ENCODE data around the gene PI4KB. TPM values are rescaled to one million over a fixed set of nuclear protein-coding genes. Genes with fewer than 3 reads are reported as not detected.

Gene PI4KB
- total and polyA plus RNA-seq, 4 donors, result 14.2 to 27.1 (median 19.2) TPM

GRCh38 chr1:151343587-151343986 is 16.4 kb upstream of the PI4KB start (continued):
- TF ChIP-seq REST (IDR thresholded peaks at IDR 0.05) (no peak), NR2F2 (IDR thresholded peaks at IDR 0.05) (no peak)

GRCh38 chr1:151342569-151342968 is 15.4 kb upstream of the PI4KB start:
- no peaks in the 10 kb centered on the region for H3K9me3 ChIP-seq (ENCODE audit: control insufficient read depth in 4 of 4, low read length in 3 of 4)
- no peak overlapping the region for H3K27ac ChIP-seq (ENCODE audit: low read depth in 1 of 2, low read length in 2 of 2)
- H3K36me3 ChIP-seq (ENCODE audit: control insufficient read depth in 4 of 4, insufficient read depth in 3 of 4, low read depth in 1 of 4, low read length in 3 of 4), result peaks cover 0 to 24% (median 9%) of the 10 kb centered on the region in 4 donors
- H3K4me3 ChIP-seq (ENCODE audit: low read depth in 1 of 3, low read length in 3 of 3), result no peak overlapping the region
- 90% methylated on average over 6 of the region's 6 CpGs for WGBS
- TF ChIP-seq EGR1 (IDR thresholded peaks at IDR 0.05; ENCODE audit: low read depth in 2 of 2) (no peak), SP1 (IDR thresholded peaks at IDR 0.05) (no peak), RAD21 (IDR thresholded peaks at IDR 0.05) (no peak), GABPA (IDR thresholded peaks at IDR 0.05 in 1 of 2, conservative IDR thresholded peaks at IDR 0.05 in 1 of 2) (no peak)
- H3K9ac ChIP-seq (ENCODE audit: low read depth in 1 of 2, low read length in 2 of 2), result no peak overlapping the region
- peaks cover 0 to 13% (median 8%) of the 10 kb centered on the region in 4 donors for H3K4me1 ChIP-seq (ENCODE audit: control insufficient read depth in 4 of 4, insufficient read depth in 4 of 4, low read length in 3 of 4)
- H3K27me3 ChIP-seq (ENCODE audit: control insufficient read depth in 4 of 4, insufficient read depth in 4 of 4, low read length in 3 of 4), result no peaks in the 10 kb centered on the region
- DNase-seq (ENCODE audit: low spot score), result no peak

GRCh38 chr1:151342021-151342420 is 14.8 kb upstream of the PI4KB start:
- Histone ChIP-seq H3K4me3 (ENCODE audit: low read depth in 1 of 3, low read length in 3 of 3) (no peak overlapping the region), H3K9ac (ENCODE audit: low read depth in 1 of 2, low read length in 2 of 2) (no peak overlapping the region), H3K27me3 (ENCODE audit: control insufficient read depth in 4 of 4, insufficient read depth in 4 of 4, low read length in 3 of 4) (no peaks in the 10 kb centered on the region), H3K9me3 (ENCODE audit: control insufficient read depth in 4 of 4, low read length in 3 of 4) (no peaks in the 10 kb centered on the region), H3K36me3 (ENCODE audit: control insufficient read depth in 4 of 4, insufficient read depth in 3 of 4, low read depth in 1 of 4, low read length in 3 of 4) (peaks cover 0 to 24% (median 9%) of the 10 kb centered on the region in 4 donors), H3K4me1 (ENCODE audit: control insufficient read depth in 4 of 4, insufficient read depth in 4 of 4, low read length in 3 of 4) (peaks cover 0 to 13% (median 8%) of the 10 kb centered on the region in 4 donors), H3K27ac (ENCODE audit: low read depth in 1 of 2, low read length in 2 of 2) (no peak overlapping the region)
- TF ChIP-seq GABPA (IDR thresholded peaks at IDR 0.05 in 1 of 2, conservative IDR thresholded peaks at IDR 0.05 in 1 of 2) (no peak), HNF4G (IDR thresholded peaks at IDR 0.05) (no peak), ZBTB33 (IDR thresholded peaks at IDR 0.05) (no peak), MAX (IDR thresholded peaks at IDR 0.05) (no peak), SP1 (IDR thresholded peaks at IDR 0.05) (no peak), CTCF (IDR thresholded peaks at IDR 0.05; ENCODE audit: low read depth, low read length, missing input control) (no peak), RXRA (IDR thresholded peaks at IDR 0.05) (no peak), ATF3 (IDR thresholded peaks at IDR 0.05) (no peak), FOXA1 (IDR thresholded peaks at IDR 0.05) (no peak), EGR1 (IDR thresholded peaks at IDR 0.05; ENCODE audit: low read depth in 2 of 2) (no peak), FOXA2 (IDR thresholded peaks at IDR 0.05) (no peak), YY1 (IDR thresholded peaks at IDR 0.05) (no peak), TAF1 (conservative IDR thresholded peaks at IDR 0.05) (no peak), RAD21 (IDR thresholded peaks at IDR 0.05) (no peak), JUND (IDR thresholded peaks at IDR 0.05) (no peak), HNF4A (conservative IDR thresholded peaks at IDR 0.05) (no peak), NR2F2 (IDR thresholded peaks at IDR 0.05) (no peak), REST (IDR thresholded peaks at IDR 0.05) (no peak)
- no peak for DNase-seq (ENCODE audit: low spot score)
- 95% methylated on average over 2 of the region's 2 CpGs for WGBS
